HEK293T (cell line): Measurements from ENCODE around the gene RAPGEF5.

ENCODE experiments used
- CTCF ChIA-PET: fragments of 350-600 bp; formaldehyde crosslinking; extraction: SDS; loops from one replicate; lab custom pipeline; 2021; ENCODE audit warnings: antibody characterized with exemption, inconsistent platforms; lab: Yijun Ruan, JAX
- POLR2A ChIA-PET: fragments of 350-600 bp; formaldehyde crosslinking; extraction: SDS; loops from one replicate; lab custom pipeline; 2020; ENCODE audit warnings: antibody characterized with exemption, inconsistent platforms; lab: Yijun Ruan, JAX
- DNase-seq: peaks from one replicate; pipeline ENCODE4 v3.0.0; 2012; ENCODE audit warnings: mixed read lengths; ENCODE audit errors: extremely low spot score
- ARNT ChIP-seq: fragments of 450-650 bp; IDR thresholded peaks from 2 replicates; pipeline ENCODE4 v1.6.1; 2017; ENCODE audit warnings: mild to moderate bottlenecking
- BHLHE40 ChIP-seq: fragments of 450-650 bp; IDR thresholded peaks from 2 replicates; pipeline ENCODE4 v1.6.1; 2016; ENCODE audit warnings: mild to moderate bottlenecking, moderate library complexity, borderline replicate concordance
- CTBP1 ChIP-seq: fragments of 450-650 bp; IDR thresholded peaks from 2 replicates; pipeline ENCODE4 v1.6.1; 2016; ENCODE audit warnings: borderline replicate concordance
- ELF4 ChIP-seq: fragments of 450-650 bp; IDR thresholded peaks from 2 replicates; pipeline ENCODE4 v1.6.1; 2017; ENCODE audit warnings: antibody characterized with exemption
- FOXA1 ChIP-seq: fragments of 450-650 bp; IDR thresholded peaks from 2 replicates; pipeline ENCODE4 v1.6.1; 2016; ENCODE audit warnings: mild to moderate bottlenecking
- FOXK2 ChIP-seq: fragments of 450-650 bp; IDR thresholded peaks from 2 replicates; pipeline ENCODE4 v1.6.1; 2016; ENCODE audit warnings: mild to moderate bottlenecking
- FOXM1 ChIP-seq: fragments of 450-650 bp; IDR thresholded peaks from 2 replicates; pipeline ENCODE4 v1.6.1; 2017; ENCODE audit warnings: mild to moderate bottlenecking, borderline replicate concordance
- HDGF ChIP-seq: fragments of 450-650 bp; IDR thresholded peaks from 2 replicates; pipeline ENCODE4 v1.6.1; 2017; ENCODE audit warnings: antibody characterized with exemption, borderline replicate concordance
- L3MBTL2 ChIP-seq: fragments of 450-650 bp; conservative IDR thresholded peaks from 2 replicates; pipeline ENCODE4 v1.6.1; 2016; ENCODE audit warnings: mild to moderate bottlenecking
- LEF1 ChIP-seq: fragments of 450-650 bp; IDR thresholded peaks from 2 replicates; pipeline ENCODE4 v1.6.1; 2017; ENCODE audit warnings: mild to moderate bottlenecking, borderline replicate concordance
- NFRKB ChIP-seq: fragments of 450-650 bp; IDR thresholded peaks from 2 replicates; pipeline ENCODE4 v1.6.1; 2016; ENCODE audit warnings: mild to moderate bottlenecking, moderate library complexity
- PKNOX1 ChIP-seq: fragments of 450-650 bp; IDR thresholded peaks from 2 replicates; pipeline ENCODE4 v1.6.1; 2016
- SP1 ChIP-seq: fragments of 450-650 bp; IDR thresholded peaks from 2 replicates; pipeline ENCODE4 v1.6.1; 2017
- SUZ12 ChIP-seq: fragments of 450-650 bp; IDR thresholded peaks from 2 replicates; pipeline ENCODE4 v1.6.1; 2016; ENCODE audit warnings: mild to moderate bottlenecking
- TARDBP ChIP-seq: fragments of 450-650 bp; IDR thresholded peaks from 2 replicates; pipeline ENCODE4 v1.6.1; 2016
- ZNF384 ChIP-seq: fragments of 450-650 bp; IDR thresholded peaks from 2 replicates; pipeline ENCODE4 v1.6.1; 2016

Gene RAPGEF5

GRCh38 chr7:22121702-22122474 lies 235.1 kb downstream of the RAPGEF5 start:
- CTCF ChIA-PET, result no interaction called here
- POLR2A ChIA-PET, result no interaction called here
- TF ChIP-seq FOXK2 (no peak), FOXA1 (no peak), TARDBP (no peak), ZNF384 (no peak), ARNT (no peak), SUZ12 (no peak), NFRKB (no peak), L3MBTL2 (no peak), FOXM1 (no peak), LEF1 (no peak), HDGF (no peak), ELF4 (no peak), PKNOX1 (no peak), CTBP1 (no peak), BHLHE40 (no peak), SP1 (no peak)
- no peak for DNase-seq

- TF ChIP-seq FOXK2 (no peak), ZNF384 (no peak), SUZ12 (no peak), ARNT (no peak), FOXM1 (no peak), SP1 (no peak), PKNOX1 (peak; percentile 87), NFRKB (no peak), HDGF (no peak), LEF1 (no peak), FOXA1 (no peak), BHLHE40 (no peak), L3MBTL2 (peak; percentile 41; the same call in 1 of the 2 replicates), ELF4 (no peak), CTBP1 (no peak), TARDBP (no peak)
- ChIA-PET CTCF (interaction anchor here (1.2 kb wide), 1 partner anchor 11 kb away, joined by 4 read pairs; no protein-coding TSS in a partner anchor), POLR2A (no interaction called here)
- peak; percentile 24 for DNase-seq
Measured at GRCh38 chr7:22120391-22121053, 236.4 kb downstream of the RAPGEF5 start.

GRCh38 chr7:22117222-22117621 lies 239.7 kb downstream of the RAPGEF5 start:
- TF ChIP-seq ELF4, result no peak
- TF ChIP-seq CTBP1, result no peak
- TF ChIP-seq SUZ12, result no peak
- no peak for TF ChIP-seq PKNOX1
- TF ChIP-seq LEF1, result no peak
- TF ChIP-seq FOXK2, result no peak
- no peak for TF ChIP-seq NFRKB
- TF ChIP-seq HDGF, result no peak
- no peak for TF ChIP-seq ARNT
- TF ChIP-seq BHLHE40, result no peak
- ChIA-PET POLR2A (no interaction called here), CTCF (no interaction called here)
- no peak for DNase-seq

GRCh38 chr7:22116451-22117030 lies 240.4 kb downstream of the RAPGEF5 start:
- no peak for DNase-seq
- TF ChIP-seq SUZ12 (no peak), ARNT (no peak), FOXK2 (no peak), TARDBP (no peak), FOXM1 (no peak), NFRKB (no peak), SP1 (no peak), BHLHE40 (no peak), ZNF384 (no peak)
- POLR2A ChIA-PET, result no interaction called here
- CTCF ChIA-PET, result no interaction called here

GRCh38 chr7:22115689-22116088 lies 241.3 kb downstream of the RAPGEF5 start:
- CTCF ChIA-PET, result no interaction called here
- POLR2A ChIA-PET, result no interaction called here
- no peak for DNase-seq
- TF ChIP-seq SP1 (no peak), ELF4 (no peak), L3MBTL2 (no peak), TARDBP (no peak), CTBP1 (no peak), LEF1 (no peak)
